Ovary (tissue), 3 donors: ENCODE results near the gene LRRC27.

Experiments
- EP300 ChIP-seq: sonication (generic); formaldehyde crosslinking; IDR thresholded peaks from one replicate; pipeline ENCODE4 v1.6.1; 2017; ENCODE audit warnings: antibody characterized with exemption
- TF ChIP-seq, protein P1 (sequence below), 3 donors: fragments of 450-650 bp in 2 of 3; fragments of 200-600 bp in 1 of 3; IDR thresholded peaks; one replicate each; pipeline versions ENCODE4 v1.5.1 to v1.8.0; 2016 to 2022; ENCODE audit warnings: antibody characterized with exemption in 3 of 3, mild to moderate bottlenecking in 1 of 3
- donor health status: DM: no; HTN: no; CAD: no.

DNA sequence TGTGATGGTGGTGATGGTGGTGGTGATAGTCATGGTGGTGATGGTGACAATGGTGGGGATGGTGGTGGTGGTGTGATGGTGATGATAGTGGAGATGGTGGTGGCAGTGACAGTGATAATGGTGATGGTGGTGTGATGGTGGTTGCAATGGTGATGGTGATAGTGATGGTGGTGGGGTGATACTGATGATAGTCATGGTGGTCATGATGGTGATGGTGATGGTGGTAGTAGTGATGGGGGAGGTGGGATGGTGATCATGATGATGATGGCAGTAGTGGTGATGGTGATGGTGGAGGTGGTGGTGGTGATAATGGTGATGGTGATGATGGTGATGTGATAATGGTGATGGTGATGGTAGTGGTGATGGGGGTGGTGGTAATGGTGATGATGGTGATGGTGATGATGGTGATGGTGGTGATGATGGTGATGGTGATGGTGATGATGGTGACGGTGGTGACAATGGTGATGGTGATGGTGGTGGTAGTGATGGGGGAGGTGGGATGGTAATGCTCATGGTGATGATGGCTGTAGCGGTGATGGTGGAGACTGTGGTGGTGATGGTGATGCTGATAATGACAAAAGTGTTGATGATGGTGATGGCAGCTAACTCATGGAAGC is 60.3 kb downstream of the LRRC27 start:
- TF ChIP-seq, protein P1, sequence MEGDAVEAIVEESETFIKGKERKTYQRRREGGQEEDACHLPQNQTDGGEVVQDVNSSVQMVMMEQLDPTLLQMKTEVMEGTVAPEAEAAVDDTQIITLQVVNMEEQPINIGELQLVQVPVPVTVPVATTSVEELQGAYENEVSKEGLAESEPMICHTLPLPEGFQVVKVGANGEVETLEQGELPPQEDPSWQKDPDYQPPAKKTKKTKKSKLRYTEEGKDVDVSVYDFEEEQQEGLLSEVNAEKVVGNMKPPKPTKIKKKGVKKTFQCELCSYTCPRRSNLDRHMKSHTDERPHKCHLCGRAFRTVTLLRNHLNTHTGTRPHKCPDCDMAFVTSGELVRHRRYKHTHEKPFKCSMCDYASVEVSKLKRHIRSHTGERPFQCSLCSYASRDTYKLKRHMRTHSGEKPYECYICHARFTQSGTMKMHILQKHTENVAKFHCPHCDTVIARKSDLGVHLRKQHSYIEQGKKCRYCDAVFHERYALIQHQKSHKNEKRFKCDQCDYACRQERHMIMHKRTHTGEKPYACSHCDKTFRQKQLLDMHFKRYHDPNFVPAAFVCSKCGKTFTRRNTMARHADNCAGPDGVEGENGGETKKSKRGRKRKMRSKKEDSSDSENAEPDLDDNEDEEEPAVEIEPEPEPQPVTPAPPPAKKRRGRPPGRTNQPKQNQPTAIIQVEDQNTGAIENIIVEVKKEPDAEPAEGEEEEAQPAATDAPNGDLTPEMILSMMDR (IDR thresholded peaks at IDR 0.05) = no peak
- no peak for TF ChIP-seq EP300
